Activated CD8-positive, alpha-beta memory T cell treated with anti-CD3 and anti-CD28 coated beads for 24 hours (primary cell): ENCODE data around the gene C1QTNF12.

Source experiments
- DNase-seq: peaks from one replicate; pipeline ENCODE4 v3.0.0-alpha.2; 2020

The C1QTNF12 gene

DNA sequence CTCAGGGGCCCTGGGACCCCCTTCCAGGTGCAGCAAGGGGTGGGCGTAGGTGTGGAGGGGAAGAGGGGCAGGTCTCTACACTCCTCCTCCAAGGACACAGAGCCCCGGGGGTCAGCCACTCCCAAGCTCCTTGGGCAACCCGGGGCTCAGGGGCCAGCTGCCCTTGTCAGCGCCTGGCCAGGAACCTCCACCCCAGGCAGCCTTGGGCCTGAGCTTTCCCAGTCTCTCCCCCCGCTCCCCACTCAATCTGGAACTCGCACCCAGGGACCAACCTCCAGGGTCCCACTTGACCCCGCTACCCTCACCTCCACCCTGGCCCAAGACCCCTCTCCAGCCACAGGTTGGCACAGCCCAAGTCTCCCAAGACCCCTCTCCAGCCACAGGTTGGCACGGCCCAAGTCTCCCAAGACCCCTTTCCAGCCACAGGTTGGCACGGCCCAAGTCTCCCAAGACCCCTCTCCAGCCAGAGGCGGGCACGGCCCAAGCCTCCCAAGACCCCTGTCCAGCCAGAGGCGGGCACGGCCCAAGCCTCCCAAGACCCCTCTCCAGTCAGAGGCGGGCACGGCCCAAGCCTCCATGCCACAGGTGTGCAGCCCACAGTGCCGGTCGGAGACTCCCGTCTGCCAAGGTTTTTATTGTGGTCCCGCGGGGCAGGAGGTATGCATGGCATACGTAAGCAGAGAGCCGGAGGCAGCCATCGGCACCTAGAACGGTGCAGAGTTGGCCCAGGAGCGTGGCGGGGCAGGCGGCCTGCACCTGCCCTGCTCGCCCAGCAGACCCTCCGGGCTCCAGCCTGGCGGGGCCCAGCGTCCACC is 35.6 kb downstream of the C1QTNF12 start:
- no peak for DNase-seq

DNA sequence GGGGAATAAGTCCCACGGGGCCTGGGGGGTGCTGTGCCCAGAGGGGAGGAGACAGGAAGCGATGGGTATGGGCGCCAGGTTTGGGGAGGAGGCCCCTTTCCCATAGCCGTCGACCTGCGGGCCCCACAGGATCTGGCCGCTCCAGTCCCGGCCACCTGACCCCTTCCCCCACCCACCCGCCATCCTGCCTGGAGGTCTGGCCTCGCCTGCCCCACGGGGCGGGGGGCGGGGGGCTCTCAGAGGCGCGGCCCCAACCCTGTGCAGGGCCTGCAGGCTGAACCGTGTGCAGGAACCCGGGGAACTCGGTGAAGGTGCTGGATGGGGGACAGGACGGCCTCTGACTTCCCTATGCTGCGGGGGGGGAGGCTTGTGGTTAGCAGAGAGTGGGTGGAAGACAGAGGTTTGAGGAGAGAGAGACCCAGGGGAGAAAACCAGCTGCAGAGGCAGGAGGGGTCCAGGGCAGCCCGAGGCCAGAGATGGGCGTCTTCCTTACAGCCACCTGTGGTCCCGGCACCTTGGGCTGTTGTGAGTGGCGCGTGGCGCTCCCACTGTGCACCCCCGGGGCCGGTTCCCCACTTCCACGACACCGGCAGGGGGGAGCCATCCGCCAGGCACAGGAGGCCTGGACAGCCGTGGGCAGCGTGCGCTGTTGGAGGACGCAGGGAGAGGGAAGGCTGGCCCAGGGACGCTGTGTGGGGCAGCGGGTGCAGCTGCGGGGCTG is 37.6 kb downstream of the C1QTNF12 start:
- DNase-seq, result peak; percentile 80

DNA sequence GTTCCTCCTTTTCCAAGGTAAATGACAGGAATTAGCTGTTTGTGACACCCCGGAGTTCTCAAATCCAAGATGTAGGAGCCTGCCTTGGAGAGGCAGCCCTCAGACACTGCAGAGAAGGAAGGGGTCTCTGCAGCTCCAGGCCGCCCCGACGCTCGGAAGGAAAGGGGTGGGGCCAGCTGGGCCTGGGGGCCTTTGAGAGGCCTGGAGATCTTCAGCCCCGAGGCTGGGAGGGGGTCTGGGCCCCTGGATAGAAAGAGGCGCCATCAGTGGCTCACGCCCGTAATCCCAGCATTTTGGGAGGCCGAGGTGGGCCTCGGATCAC is 39.0 kb downstream of the C1QTNF12 start:
- no peak for DNase-seq

DNA sequence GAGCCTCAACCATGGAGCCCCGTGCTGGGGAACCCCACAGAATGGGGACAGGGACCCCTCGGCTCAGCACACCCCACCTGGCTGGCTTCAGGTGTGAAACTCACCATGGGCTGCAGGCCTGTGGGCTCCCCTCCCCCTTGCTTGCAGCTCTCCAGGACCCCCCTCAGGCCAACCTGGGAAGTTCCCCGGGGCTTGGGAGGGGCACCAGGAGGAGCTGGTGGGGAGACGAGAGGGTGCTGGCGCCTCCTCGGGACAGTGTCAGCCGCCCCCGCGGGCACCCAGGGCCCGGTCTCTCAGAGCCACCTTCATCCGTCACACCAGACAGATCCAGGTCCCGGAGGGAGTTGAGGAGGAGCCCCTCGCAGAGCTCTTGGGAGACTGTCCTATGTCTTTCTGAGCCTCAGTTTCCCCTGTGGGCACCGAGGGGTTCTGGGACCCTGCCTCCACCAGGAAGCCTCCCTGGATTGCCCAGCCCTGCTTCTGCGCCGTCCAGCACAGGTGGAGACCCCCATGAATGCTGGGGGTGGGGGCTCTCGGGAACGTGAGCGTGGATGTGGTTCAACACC is 39.5 kb downstream of the C1QTNF12 start:
- DNase-seq, result no peak

DNA sequence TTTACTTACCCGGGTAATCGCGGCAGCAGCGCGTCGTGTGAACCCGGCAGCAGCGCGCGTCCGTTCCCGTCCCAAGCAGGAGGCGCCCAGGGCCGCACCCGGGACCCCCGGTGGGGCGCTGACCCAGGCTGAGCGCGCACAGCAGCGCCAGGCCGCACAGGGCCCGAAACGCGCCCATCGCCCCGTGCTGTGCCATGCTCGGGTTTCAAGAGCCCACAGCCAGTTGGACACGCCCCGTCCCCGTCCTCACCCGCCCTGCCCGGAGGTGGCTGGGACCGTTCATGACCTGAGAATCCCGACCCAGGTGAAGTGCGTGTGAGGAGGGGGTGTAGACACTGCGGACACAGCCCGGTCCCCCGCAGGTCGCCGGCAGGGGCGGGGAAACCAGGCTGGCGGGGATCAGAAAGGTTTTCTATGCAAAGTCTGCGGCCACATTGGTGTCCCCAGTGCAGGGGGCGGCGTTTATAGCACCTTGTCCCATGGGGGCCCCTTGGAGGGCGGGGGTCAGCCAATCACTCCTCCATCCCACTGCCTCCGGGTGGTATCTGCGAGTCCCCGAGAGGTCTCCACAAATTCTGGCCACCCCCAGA is 40.1 kb downstream of the C1QTNF12 start, which contains the start of gene TNFRSF18:
Gene TNFRSF18, minus strand, starts transcription at position 217 of the 590 bp plus-strand sequence. Its CDS starts 21 bp downstream, at position 196.
- peak; percentile 82 for DNase-seq

DNA sequence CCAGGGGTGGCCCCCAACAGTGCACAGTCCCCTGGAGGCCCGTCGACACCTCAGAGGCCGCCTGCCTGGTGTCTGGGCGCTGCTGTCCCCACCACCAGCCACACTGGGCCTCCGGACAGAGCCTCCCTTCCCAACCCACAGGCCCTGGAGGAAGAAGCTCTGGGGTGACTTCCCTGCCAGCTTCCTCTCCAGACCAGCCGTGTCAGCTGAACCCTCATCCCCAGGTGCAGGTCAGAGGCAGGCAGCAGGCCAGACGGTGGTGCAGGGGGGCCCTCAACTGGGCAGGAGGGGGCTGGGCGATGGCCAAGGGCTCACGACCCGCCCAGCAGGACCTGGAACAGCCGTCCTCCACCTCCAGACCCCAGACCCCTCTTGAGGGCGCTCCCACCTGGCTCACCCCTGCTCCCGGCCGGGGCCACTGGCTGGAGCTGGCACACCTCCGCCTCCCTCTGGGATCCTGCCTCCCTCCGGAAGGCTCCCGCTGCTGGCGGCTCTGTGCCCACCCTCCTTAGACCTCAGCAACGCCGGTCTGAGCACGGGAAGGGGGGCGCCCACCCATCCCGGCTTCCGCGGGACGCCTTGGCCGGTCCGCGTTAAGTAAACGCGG is 40.6 kb downstream of the C1QTNF12 start:
- DNase-seq, result no peak

DNA sequence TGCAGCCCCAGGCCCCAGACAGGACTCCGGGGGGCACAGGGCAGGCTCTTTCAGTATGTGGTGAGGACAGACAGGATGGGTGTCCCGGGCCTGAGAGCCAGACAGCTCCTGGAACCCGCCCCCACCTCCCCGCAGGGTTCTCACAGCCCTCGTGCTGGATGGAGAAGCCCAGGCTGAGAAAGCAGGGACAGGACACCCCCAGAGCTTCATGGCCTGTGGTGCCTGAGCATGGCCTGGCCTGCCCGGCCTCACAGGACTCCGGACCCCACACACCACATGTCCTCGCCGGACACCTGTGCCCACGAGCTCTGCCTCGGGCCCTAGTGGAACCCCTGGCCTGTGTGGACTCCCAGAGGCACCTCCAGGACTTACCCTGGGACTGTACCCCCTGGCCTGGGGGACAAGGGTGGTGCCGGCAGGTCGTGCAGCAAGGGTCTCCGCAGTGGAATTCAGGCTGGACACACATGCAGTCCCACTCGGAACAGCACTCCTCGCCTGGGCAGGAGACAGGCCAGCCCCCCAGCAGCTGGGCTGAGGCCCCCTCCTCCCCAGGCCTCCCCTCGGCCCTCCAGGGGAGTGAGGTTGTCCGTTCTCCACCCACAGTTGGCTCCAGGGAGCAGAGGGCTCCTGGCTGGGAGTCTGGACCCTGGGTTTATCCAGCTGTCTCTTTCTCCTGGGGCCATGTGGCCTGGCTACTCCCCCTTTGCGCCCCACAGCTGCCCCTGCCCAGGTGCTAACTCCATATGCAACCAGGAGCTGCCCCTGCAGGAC is 41.3 kb downstream of the C1QTNF12 start:
- DNase-seq, result no peak

DNA sequence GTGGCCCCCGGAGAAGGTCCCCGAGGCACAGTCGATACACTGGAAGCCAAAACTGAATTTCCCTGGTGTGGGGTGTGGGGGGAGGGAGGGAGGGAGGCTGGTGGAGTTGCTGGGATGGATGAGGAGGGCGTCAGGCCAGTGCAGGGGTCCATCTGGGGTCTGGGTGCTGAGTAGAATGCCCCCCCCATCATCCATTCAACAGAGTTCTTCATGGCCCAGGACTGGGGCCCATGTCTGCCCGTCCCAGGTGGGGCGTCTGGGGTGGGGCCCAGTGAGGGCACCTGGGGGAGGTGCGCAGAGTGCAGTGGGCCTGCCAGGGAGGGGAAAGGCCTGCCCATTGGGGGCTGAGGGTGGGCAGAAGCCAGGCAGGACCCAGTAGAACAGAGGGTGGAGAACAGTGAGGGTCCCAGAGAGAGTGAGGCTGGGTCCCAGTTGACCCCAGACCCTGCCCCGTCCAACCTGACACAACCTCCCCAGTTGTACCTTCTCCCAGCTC is 42.0 kb downstream of the C1QTNF12 start:
- no peak for DNase-seq

DNA sequence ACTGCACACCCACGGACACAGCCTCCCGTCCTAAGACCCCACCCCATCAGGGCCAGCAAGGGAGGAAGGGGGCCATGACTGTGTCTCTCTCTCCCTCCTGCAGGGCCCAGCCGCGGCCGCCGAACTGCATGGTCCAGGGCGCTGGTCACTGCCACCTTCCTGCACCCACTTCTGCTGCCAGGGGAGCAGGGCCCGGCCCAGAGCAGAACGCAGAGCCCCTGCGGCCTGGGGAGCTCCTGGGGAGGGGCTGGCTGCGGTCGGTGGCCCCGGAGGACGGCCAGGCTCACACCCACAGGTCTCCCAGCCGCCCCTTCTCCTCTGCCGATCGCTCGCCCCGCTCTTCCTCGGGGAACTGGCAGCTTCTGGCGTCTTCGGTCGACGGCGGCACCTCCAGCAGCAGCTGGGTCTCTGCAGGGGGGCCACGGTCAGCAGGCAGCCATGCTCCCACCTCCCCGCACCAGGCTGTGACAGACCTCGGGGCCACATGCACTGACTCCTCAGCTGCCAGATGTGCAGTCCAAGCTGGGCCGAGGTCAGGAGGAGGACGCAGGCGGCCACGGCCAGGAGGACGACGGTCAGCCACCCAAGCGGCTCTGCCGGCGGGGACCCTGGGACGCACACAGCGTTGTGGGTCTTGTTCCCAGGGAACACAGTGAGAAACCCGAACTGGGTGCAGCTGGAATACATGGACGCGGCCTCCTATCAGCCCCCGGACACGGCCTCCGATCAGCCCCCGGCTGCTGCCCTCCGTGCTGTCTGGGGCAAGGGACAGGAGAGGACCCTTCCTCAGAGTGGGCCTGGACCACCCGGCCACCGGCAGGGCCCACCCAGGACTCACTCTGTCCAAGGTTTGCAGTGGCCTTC is 42.7 kb downstream of the C1QTNF12 start:
- DNase-seq, result no peak

DNA sequence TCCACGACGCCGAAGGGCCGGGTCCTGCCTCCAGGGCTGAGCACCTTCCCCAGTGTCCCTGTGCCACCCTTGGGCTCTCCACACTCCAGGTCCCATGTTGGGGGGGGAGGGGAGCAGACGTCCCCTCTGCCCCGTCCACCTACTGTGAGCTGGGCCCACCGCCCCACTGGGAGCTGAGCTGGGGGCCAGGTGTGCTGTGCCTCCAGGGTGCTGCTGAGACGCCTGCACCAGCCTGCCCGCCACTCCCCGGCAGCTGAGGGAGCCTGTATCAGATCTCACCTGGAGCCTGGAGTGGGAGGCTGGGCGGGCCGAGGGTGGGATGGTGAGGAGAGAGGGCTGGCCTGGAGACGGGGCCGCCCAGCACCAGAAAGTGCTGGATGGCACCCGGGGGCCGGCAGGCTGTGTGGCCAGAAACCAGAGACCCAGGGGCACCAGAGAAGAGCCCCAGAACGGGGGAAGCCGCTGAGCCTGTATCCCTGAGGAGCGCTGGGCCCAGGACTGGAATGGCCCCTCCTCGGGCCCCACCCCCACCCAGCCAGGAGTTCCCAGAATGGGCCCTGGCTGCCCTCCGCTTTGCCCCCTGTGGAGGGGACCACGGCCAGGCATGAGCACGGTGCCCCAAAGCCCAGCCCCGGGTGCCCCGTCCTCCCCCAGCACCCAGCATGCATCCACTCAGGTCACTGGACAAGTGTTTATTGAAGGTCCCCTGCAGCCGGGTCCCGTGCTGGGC is 43.5 kb downstream of the C1QTNF12 start:
- DNase-seq, result no peak

DNA sequence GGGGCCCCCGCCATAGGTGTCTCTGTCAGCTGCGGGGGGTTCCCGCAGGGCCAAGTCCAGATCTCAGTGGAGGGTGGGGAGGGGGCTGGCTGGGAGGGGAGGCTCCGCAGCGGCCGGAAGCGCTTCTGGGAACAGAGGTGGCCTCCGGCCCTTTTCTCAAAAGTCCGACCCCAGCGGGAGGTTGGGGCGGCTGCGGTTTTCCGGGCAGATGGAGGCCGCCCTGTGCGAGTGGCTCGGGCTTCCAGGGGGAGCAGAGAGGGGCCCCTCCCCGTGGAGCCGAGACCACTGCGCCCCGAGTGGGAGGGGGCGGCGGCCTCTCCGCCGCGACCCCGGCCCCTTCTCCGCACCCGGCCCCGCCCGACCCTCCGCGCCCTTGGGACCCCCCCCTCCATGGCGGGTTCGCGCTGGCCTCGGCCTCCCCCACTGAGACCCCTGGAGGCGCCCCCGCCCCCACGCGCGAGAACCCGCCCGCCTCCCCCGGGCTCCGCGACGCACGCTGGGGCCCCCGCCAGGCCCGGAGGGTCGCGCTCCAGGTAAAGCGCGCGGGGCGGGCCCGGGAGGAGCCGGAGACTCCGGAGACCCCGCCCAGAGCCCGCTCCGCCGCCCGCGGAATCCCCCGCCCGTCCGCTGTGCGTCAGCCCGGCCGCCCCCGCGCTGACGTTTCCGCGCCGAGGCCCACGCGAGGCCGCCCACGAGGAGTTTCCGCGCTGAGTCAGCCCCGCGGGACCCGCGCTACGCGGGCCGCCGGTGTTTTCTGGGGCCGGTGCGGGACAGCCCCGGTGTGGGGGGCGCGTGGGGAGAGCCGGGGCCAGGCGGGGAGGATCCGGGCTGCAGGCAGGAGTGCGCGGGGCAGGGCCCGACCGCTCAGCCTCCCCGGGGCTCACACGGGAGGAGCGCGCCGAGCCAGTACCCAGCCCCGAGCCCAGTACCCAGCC is 45.4 kb downstream of the C1QTNF12 start:
- peak; percentile 96 for DNase-seq

DNA sequence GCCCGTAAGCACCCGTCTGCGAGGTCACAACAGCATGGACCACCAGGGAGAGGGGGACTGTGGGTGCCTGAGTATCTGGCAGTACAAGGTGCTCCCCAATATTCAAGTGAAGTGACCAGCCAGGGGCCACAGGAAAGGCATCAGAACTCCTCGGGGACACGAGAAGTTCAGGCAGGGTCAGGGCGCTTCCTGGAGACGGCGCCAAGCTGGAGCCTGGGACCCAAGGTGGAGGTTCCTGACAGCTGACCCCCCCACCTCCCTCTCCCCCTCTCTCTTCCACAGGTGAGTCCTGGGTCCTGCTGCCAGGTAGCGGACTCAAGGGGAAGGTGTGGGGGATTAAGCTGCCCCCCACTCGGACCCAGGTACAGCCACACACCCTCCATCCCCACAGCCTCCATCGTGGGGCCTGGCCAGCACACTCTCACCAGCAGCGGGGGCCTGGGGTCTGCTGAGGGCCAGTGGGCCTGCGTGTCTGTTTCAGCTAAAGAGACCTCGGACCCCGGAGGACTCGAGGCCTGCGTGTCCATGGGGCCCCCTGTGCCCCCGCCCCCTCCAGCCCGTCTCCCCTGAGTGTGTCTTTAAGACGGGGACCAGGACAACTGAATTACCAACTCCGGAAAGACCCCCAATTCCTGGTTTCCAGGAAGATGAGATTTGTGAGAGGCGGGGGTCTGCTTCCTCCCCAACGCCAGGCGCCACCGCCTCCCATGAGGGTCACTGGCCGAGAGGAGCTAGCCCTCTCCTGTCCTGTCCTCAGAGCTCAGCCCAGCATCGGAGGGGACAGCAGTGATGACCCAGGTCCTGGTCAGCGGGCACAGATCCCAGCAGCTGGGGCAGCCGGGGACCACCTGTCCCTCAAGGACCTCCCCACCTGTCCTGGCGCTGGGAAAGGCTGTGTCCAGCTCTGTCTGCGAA is 46.3 kb downstream of the C1QTNF12 start:
- peak; percentile 65 for DNase-seq

DNA sequence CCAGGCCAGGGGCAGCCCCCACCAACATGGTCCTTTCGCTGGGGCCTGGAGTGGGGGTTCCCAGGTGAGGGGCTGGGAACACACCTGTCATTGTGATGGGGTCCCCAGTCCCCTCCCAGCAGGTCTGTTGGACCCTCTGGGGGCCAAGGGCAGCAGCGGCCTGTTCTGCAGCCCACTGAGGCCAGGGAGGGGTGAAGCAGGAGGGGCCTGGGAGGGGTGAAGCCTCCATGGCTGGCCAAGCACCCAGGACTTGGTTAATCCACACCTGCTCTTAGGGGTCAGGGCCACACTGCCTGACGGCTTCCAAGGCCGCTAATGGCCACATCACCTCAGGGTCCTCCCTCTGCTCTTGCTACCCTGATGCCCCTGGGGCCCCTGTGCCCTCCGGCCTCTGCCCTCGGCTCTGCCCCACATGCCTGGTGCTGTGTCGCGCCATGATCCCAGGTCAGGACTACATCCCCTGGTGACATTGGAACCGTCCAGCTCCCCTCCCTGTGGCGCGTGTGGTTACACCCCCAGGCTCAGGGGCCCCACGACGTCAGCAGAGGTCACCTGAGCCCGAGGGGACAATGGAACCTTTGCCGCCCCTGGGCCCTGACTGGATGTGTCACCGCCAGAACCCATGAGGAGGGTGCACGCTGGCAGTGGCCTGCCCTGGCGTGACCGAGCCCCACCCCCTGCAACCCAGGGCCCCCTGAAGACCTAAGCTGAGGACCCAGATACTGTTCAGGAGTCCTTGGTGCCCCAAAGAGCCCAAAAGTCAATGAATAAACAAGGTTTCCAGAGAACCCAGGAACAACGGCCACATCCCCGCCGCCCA is 47.2 kb downstream of the C1QTNF12 start:
- no peak for DNase-seq

DNA sequence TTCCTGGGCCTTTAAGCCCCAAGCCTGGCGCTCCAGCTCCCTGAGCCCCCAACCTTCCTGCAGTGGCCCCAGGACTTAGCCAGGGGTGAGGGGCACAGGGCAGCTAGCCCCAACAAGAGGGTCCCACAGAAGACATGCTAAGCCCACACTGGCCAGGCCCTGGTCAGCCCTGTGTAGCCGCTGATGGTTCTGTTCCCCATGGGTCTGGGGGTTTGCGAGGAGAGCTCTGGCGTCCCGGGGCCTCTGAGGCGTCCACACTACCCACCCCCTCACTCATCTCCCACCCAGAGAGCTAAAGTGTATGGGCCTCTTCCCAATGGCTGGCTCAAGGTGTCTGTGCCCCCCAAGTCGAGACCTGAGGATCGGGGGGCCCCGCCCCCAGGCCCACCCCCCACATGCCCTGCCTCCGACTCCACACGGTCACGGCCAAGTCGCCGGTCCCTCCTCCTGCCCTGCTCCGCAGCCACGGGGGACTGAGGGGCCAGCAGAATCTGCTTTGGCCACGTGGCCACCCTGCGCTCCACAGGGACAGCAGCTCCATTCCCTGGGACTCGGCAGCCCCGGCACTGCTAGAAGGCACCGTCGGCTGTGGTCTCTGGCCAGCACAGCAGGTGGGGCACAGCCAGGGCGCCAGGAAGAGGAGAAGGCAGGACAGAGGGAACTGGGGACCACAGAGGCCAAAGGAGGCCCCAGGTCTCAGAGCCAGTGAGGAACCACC is 47.9 kb downstream of the C1QTNF12 start:
- DNase-seq, result no peak

DNA sequence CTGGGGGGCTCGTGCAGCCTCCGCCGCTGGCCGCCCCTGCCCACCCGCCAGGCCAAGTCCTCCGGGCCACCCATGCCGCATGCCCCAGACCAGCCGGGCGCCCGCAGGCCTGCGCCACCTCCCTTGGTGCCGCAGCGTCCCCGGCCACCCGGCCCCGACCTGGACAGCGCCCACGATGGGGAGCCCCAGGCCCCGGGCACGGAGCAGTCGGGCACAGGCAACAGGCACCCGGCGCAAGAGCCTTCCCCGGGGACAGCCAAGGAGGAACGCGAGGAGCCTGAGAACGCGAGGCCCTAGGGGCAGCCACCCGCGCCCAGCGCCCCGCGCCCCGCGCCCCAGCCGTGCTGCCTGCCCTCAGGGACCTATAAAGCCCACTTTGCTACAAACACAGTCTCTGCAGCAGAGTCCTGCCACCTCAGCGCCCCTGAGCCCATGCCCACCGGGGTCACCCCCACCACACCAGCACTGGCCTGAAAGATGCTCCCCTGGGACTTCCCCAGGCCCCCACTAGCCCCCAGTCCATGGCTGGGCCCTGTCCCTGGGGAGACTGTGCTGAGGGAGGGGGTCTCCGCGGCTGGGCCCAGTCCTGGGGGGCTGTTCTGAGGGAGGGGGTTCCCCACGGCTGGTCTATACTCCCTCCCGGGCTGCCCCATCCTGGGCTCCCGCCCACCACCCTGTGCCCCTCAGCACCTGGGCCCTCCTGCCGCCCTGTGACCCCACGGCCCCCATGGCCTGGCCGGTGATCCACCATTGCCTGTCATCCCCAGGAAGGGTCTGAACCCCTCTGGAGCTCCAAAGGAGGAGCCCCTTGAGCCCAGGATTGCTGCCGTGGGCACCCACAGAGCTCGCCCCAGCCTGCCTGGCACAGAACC is 48.7 kb downstream of the C1QTNF12 start:
- DNase-seq, result no peak

DNA sequence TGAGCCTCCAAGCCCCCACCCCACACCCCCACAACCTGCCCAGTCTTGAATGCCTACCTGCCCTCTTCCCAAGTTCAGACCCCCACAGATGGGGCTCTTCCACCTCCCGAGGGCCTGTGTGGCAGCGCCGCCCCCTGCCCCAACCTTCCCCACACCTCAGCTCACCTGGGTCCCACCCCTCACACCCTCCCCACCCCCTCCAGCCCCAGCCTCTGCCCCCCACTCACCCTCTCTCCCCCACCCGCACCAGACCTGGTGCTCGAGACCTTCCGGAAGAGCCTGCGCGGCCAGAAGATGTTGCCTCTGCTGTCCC is 49.4 kb downstream of the C1QTNF12 start:
- DNase-seq, result no peak
